Testis (tissue), 2 donors: ENCODE results near the gene NMD3.

ENCODE experiments used
- CTCF ChIP-seq, 3 experiments: fragments of 450-650 bp in 2 of 3; fragments of 200-600 bp in 1 of 3; sonication (generic) in 1 of 3; IDR thresholded peaks; one replicate each; pipeline ENCODE4 v1.5.1; 2016 to 2019; ENCODE audit warnings: antibody characterized with exemption in 3 of 3, mild to moderate bottlenecking in 2 of 3, moderate library complexity in 1 of 3
- POLR2A ChIP-seq: fragments of 450-650 bp; IDR thresholded peaks from one replicate; pipeline ENCODE4 v1.6.1; 2017; ENCODE audit warnings: antibody characterized with exemption, mild to moderate bottlenecking, moderate library complexity

- TF ChIP-seq POLR2A (no peak), CTCF (IDR thresholded peaks at IDR 0.05) (no peak)
These were observed 44.9 kb downstream of the NMD3 start for GRCh38 chr3:161265916-161266571.
